ENCODE measurements around the gene SEC22C. TPM values are rescaled to one million over a fixed set of nuclear protein-coding genes. Genes with fewer than 3 reads are reported as not detected.
"Not testable (repeated sequence)": the region's sequence is repeated elsewhere in the genome, so short reads cannot be mapped to it uniquely, and the experiment has no call there.

Gene SEC22C
- polyA plus RNA-seq, 1 of the 3 experiments (the other 2 are of a cell fraction) = 28.5 TPM

GRCh38 chr3:42597098-42597497, 15.3 kb upstream of the SEC22C start:
- peaks cover 28 to 37% of the 10 kb centered on the region in 2 experiments for H3K36me3 ChIP-seq (replicated peaks in 1 of 2; ENCODE audit: control insufficient read depth in 1 of 2, insufficient read depth in 2 of 2, low read length in 1 of 2)
- POLR2A ChIA-PET; H3K9ac ChIP-seq; H3K4me2 ChIP-seq; H3K9me3 ChIP-seq; DNase-seq; H2AFZ ChIP-seq (ENCODE audit: low read depth); H3K4me1 ChIP-seq (ENCODE audit: control insufficient read depth in 1 of 2, insufficient read depth in 2 of 2, low read depth in 1 of 2, low read length in 1 of 2); H3K27ac ChIP-seq (ENCODE audit: low read depth in 2 of 2, low read length in 1 of 2); H3K27me3 ChIP-seq (ENCODE audit: insufficient read depth); H4K20me1 ChIP-seq (ENCODE audit: insufficient read depth); H3K4me3 ChIP-seq (ENCODE audit: low read depth in 2 of 2, low read length in 1 of 2); H3K9me2 ChIP-seq: not testable (repeated sequence)
- WGBS (ENCODE audit: low lambda C conversion rate) = 98% methylated on average over 7 of the region's 7 CpGs
- CTCF ChIA-PET = interaction anchor here (0.7 to 1.2 kb wide), 3 partner anchors 8 to 25 kb away, joined by 3 read pairs; no protein-coding TSS in a partner anchor
- H3F3A ChIP-seq (replicated peaks; ENCODE audit: insufficient read depth) = peaks cover 27% of the 10 kb centered on the region
- H3K79me2 ChIP-seq (ENCODE audit: insufficient read depth) = peaks cover 56% of the 10 kb centered on the region

DNA sequence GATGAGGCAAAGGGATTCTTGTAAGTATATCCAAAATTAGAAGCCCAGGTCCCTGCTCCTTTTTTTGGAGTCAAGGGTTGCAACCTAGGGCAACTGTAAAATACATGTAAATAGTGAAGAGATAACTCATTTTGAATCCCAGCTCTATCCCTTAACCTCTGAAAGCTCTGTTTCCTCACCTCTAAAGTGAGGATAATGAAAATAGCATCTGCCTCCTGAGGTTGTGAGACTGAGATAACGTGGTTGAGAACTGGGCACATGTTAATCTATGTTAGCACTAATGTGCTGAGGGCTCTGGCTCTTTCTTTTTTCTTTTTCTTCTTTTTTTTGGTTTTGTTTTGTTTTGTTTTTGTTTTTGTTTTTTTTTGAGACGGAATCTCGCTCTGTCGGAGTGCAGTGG, 13.9 kb upstream of the SEC22C start:
- H3K4me3 ChIP-seq (ENCODE audit: low read depth in 2 of 2, low read length in 1 of 2) = no peak overlapping the region
- no peak for TF ChIP-seq MEF2A (IDR thresholded peaks at IDR 0.05; ENCODE audit: borderline replicate concordance, low read depth)
- TF ChIP-seq, protein P1, sequence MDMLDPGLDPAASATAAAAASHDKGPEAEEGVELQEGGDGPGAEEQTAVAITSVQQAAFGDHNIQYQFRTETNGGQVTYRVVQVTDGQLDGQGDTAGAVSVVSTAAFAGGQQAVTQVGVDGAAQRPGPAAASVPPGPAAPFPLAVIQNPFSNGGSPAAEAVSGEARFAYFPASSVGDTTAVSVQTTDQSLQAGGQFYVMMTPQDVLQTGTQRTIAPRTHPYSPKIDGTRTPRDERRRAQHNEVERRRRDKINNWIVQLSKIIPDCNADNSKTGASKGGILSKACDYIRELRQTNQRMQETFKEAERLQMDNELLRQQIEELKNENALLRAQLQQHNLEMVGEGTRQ (IDR thresholded peaks at IDR 0.05; ENCODE audit: borderline replicate concordance, low read depth, low read length) = no peak
- TF ChIP-seq FOSL2 (IDR thresholded peaks at IDR 0.05; ENCODE audit: borderline replicate concordance, low read depth) = no peak
- no peak for TF ChIP-seq MAX (IDR thresholded peaks at IDR 0.05; ENCODE audit: low read depth)
- H4K20me1 ChIP-seq (ENCODE audit: insufficient read depth) = no peaks in the 10 kb centered on the region
- H3K4me2 ChIP-seq = no peak overlapping the region
- H3K9me2 ChIP-seq = no peaks in the 10 kb centered on the region
- POLR2A ChIA-PET = no interaction called here
- peaks cover 17% of the 10 kb centered on the region for H3F3A ChIP-seq (replicated peaks; ENCODE audit: insufficient read depth)
- H2AFZ ChIP-seq (ENCODE audit: low read depth) = no peak overlapping the region
- H3K9ac ChIP-seq = no peak overlapping the region
- H3K27me3 ChIP-seq (ENCODE audit: insufficient read depth) = no peaks in the 10 kb centered on the region
- CTCF ChIA-PET = interaction anchor here (0.9 to 1.0 kb wide), 2 partner anchors 21 to 49 kb away, joined by 3 read pairs; no protein-coding TSS in a partner anchor
- no peak overlapping the region for H3K27ac ChIP-seq (ENCODE audit: low read depth in 2 of 2, low read length in 1 of 2)
- H3K79me2 ChIP-seq (ENCODE audit: insufficient read depth) = peaks cover 55% of the 10 kb centered on the region
- H3K4me1 ChIP-seq (ENCODE audit: control insufficient read depth in 1 of 2, insufficient read depth in 2 of 2, low read depth in 1 of 2, low read length in 1 of 2) = peaks cover 0 to 7% of the 10 kb centered on the region in 2 experiments; a peak in 2 of 4 replicates
- no peaks in the 10 kb centered on the region for H3K9me3 ChIP-seq
- 96% methylated on average over 4 of the region's 4 CpGs for WGBS (ENCODE audit: low lambda C conversion rate)
- peaks cover 28 to 37% of the 10 kb centered on the region in 2 experiments for H3K36me3 ChIP-seq (replicated peaks in 1 of 2; ENCODE audit: control insufficient read depth in 1 of 2, insufficient read depth in 2 of 2, low read length in 1 of 2)
- no peak for DNase-seq

DNA sequence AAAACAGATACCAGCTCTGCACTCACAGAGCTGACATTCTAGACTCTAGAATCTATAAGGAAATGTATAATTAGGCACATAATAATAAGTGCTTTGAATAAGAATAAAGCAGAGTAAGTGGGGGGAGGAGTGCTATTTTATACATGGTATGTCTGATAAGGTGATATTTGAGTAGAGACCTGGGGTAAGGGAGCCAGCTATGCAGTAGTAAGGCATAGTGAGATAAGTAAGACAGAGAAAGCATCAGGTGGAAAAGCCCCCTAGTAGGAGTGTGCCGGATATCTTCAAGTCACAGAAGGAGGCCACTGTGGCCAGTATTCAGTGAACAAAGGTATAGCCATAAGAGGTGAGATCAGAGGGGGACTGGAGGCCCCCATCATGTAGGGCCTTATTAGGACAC, 11.9 kb upstream of the SEC22C start:
- Histone ChIP-seq H3K9me3 (no peaks in the 10 kb centered on the region), H3K4me2 (no peak overlapping the region), H2AFZ (ENCODE audit: low read depth) (no peak overlapping the region), H4K20me1 (ENCODE audit: insufficient read depth) (no peaks in the 10 kb centered on the region), H3K27me3 (ENCODE audit: insufficient read depth) (no peaks in the 10 kb centered on the region), H3K27ac (ENCODE audit: low read depth in 2 of 2, low read length in 1 of 2) (no peak overlapping the region), H3K9ac (no peak overlapping the region), H3K36me3 (replicated peaks in 1 of 2; ENCODE audit: control insufficient read depth in 1 of 2, insufficient read depth in 2 of 2, low read length in 1 of 2) (peaks cover 28 to 37% of the 10 kb centered on the region in 2 experiments), H3F3A (replicated peaks; ENCODE audit: insufficient read depth) (peaks cover 12% of the 10 kb centered on the region), H3K4me1 (ENCODE audit: control insufficient read depth in 1 of 2, insufficient read depth in 2 of 2, low read depth in 1 of 2, low read length in 1 of 2) (peaks cover 0 to 11% of the 10 kb centered on the region in 2 experiments; a peak in 1 of 4 replicates), H3K4me3 (ENCODE audit: low read depth in 2 of 2, low read length in 1 of 2) (no peak overlapping the region), H3K79me2 (ENCODE audit: insufficient read depth) (peaks cover 50% of the 10 kb centered on the region), H3K9me2 (no peaks in the 10 kb centered on the region)
- CTCF ChIA-PET = interaction anchor here (1.1 to 1.3 kb wide), 2 partner anchors 20 to 151 kb away, joined by 3 to 4 read pairs; no protein-coding TSS in a partner anchor
- POLR2A ChIA-PET = no interaction called here
- no peak for TF ChIP-seq TCF12 (IDR thresholded peaks at IDR 0.05)
- no peak for TF ChIP-seq TEAD4 (IDR thresholded peaks at IDR 0.05; ENCODE audit: borderline replicate concordance, insufficient read depth)
- TF ChIP-seq MAX (IDR thresholded peaks at IDR 0.05; ENCODE audit: low read depth) = no peak
- no peak for TF ChIP-seq CHD2 (IDR thresholded peaks at IDR 0.05; ENCODE audit: low read length, partially characterized antibody)
- no peak for TF ChIP-seq RXRA (IDR thresholded peaks at IDR 0.05; ENCODE audit: borderline replicate concordance, low read depth)
- no peak for TF ChIP-seq JUND (IDR thresholded peaks at IDR 0.05)
- no peak for TF ChIP-seq FOXM1 (IDR thresholded peaks at IDR 0.05; ENCODE audit: low read depth)
- TF ChIP-seq, protein P2, sequence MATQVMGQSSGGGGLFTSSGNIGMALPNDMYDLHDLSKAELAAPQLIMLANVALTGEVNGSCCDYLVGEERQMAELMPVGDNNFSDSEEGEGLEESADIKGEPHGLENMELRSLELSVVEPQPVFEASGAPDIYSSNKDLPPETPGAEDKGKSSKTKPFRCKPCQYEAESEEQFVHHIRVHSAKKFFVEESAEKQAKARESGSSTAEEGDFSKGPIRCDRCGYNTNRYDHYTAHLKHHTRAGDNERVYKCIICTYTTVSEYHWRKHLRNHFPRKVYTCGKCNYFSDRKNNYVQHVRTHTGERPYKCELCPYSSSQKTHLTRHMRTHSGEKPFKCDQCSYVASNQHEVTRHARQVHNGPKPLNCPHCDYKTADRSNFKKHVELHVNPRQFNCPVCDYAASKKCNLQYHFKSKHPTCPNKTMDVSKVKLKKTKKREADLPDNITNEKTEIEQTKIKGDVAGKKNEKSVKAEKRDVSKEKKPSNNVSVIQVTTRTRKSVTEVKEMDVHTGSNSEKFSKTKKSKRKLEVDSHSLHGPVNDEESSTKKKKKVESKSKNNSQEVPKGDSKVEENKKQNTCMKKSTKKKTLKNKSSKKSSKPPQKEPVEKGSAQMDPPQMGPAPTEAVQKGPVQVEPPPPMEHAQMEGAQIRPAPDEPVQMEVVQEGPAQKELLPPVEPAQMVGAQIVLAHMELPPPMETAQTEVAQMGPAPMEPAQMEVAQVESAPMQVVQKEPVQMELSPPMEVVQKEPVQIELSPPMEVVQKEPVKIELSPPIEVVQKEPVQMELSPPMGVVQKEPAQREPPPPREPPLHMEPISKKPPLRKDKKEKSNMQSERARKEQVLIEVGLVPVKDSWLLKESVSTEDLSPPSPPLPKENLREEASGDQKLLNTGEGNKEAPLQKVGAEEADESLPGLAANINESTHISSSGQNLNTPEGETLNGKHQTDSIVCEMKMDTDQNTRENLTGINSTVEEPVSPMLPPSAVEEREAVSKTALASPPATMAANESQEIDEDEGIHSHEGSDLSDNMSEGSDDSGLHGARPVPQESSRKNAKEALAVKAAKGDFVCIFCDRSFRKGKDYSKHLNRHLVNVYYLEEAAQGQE (IDR thresholded peaks at IDR 0.05; ENCODE audit: low read depth, low read length) = no peak
- TF ChIP-seq NFIC (IDR thresholded peaks at IDR 0.05; ENCODE audit: borderline replicate concordance) = no peak
- TF ChIP-seq MEF2A (IDR thresholded peaks at IDR 0.05; ENCODE audit: borderline replicate concordance, low read depth) = no peak
- TF ChIP-seq, protein P3, sequence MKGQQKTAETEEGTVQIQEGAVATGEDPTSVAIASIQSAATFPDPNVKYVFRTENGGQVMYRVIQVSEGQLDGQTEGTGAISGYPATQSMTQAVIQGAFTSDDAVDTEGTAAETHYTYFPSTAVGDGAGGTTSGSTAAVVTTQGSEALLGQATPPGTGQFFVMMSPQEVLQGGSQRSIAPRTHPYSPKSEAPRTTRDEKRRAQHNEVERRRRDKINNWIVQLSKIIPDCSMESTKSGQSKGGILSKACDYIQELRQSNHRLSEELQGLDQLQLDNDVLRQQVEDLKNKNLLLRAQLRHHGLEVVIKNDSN (IDR thresholded peaks at IDR 0.05; ENCODE audit: borderline replicate concordance, low read depth) = no peak
- TF ChIP-seq YY1 (IDR thresholded peaks at IDR 0.05; ENCODE audit: low read depth) = no peak
- no peak for TF ChIP-seq GABPA (IDR thresholded peaks at IDR 0.05; ENCODE audit: low read depth)
- no peak for TF ChIP-seq TAF1 (IDR thresholded peaks at IDR 0.05; ENCODE audit: borderline replicate concordance, low read depth, low read length)
- DNase-seq = no peak
- 100% methylated on average over 1 of the region's 1 CpG for WGBS (ENCODE audit: low lambda C conversion rate)

Measured in SK-N-SH (cell line).